Measurements from ENCODE around the gene NPIPB8.
"Not testable (repeated sequence)": the region's sequence is repeated elsewhere in the genome, so short reads cannot be mapped to it uniquely, and the experiment has no call there.

GRCh38 chr16:28602062-28602461, 35.8 kb upstream of the NPIPB8 start:
- TF ChIP-seq CTCF (IDR thresholded peaks at IDR 0.05; ENCODE audit: insufficient read depth, low read length); POLR2AphosphoS5 (IDR thresholded peaks at IDR 0.05; ENCODE audit: low read depth): not testable (repeated sequence)
